ENCODE results near the gene NOX5. TPM values are rescaled to one million over a fixed set of nuclear protein-coding genes. Genes with fewer than 3 reads are reported as not detected.

Gene NOX5
- total and polyA plus RNA-seq, 2 of the 4 experiments (the other 2 are of a cell fraction) = 0.07 TPM; not detected in 1

- Histone ChIP-seq H2BK15ac (ENCODE audit: low read depth, low read length) (no peak overlapping the region), H3K4me3 (ENCODE audit: insufficient read depth, low read depth, low read length) (no peak overlapping the region), H2BK20ac (ENCODE audit: low read depth, low read length) (no peak overlapping the region), H3K9me1 (ENCODE audit: insufficient read depth, low read length) (no peaks in the 10 kb centered on the region), H4K5ac (ENCODE audit: low read depth, low read length) (no peak overlapping the region), H3K79me1 (ENCODE audit: low read depth in 1 of 2, low read length in 2 of 2) (no peaks in the 10 kb centered on the region), H2AFZ (replicated peaks; ENCODE audit: low read length, poor library complexity) (no peak overlapping the region), H4K20me1 (ENCODE audit: insufficient read depth, low read length) (no peaks in the 10 kb centered on the region), H3K23ac (ENCODE audit: low read depth, low read length) (no peak overlapping the region), H3K14ac (replicated peaks; ENCODE audit: low read depth, low read length) (no peak overlapping the region), H3K27ac (ENCODE audit: insufficient read depth, low read length) (no peak overlapping the region), H4K8ac (ENCODE audit: low read depth in 2 of 2, low read length in 2 of 2) (no peak overlapping the region), H3K9me3 (ENCODE audit: control insufficient read depth, insufficient read depth, low read length) (no peaks in the 10 kb centered on the region), H3K18ac (ENCODE audit: low read depth, low read length) (no peak overlapping the region), H3K4ac (ENCODE audit: low read depth, low read length) (no peak overlapping the region), H2BK120ac (ENCODE audit: low read depth, low read length) (no peak overlapping the region), H2AK5ac (ENCODE audit: low read depth, low read length) (no peak overlapping the region), H2BK5ac (ENCODE audit: low read depth, low read length, poor library complexity, severe bottlenecking) (no peak overlapping the region), H3K4me1 (ENCODE audit: control insufficient read depth, insufficient read depth, low read length) (no peaks in the 10 kb centered on the region), H2AK9ac (replicated peaks; ENCODE audit: low read depth, low read length, poor library complexity) (no peak overlapping the region), H4K91ac (ENCODE audit: insufficient read depth, low read depth, low read length) (no peak overlapping the region), H3K56ac (ENCODE audit: extremely low read depth, insufficient read depth, low read length) (no peak overlapping the region), H3K9ac (ENCODE audit: low read depth, low read length) (no peak overlapping the region), H3K4me2 (ENCODE audit: low read depth, low read length) (no peak overlapping the region), H3K27me3 (ENCODE audit: control insufficient read depth, insufficient read depth, low read length) (peaks cover 30% of the 10 kb centered on the region), H3K36me3 (ENCODE audit: control insufficient read depth, insufficient read depth, low read length) (no peaks in the 10 kb centered on the region)
- WGBS, 2 experiments (ENCODE audit: extremely low coverage in 2 of 2, insufficient read length in 1 of 2) = no CpG with 5 or more reads among the region's 4 CpGs
- intact Hi-C loops (cut with micrococcal nuclease) (no loop called here), in situ Hi-C loops (cut with MboI; ENCODE audit: low sequenced_read_pairs) (no loop called here), dilution Hi-C loops (cut with HindIII; ENCODE audit: low sequenced_read_pairs, unreplicated experiment) (no loop called here)
- ATAC-seq (ENCODE audit: low read depth) (no peak), DNase-seq (no peak)
- ChIA-PET POLR2A (ENCODE audit: unreplicated experiment) (interaction anchor here (0.5 kb wide), 1 partner anchor 313 kb away, joined by 3 read pairs; no protein-coding TSS in a partner anchor), CTCF (no interaction called here)
- no TSS peak for BruUV-seq (replicated peaks)
- TF ChIP-seq SMC3 (IDR thresholded peaks at IDR 0.05; ENCODE audit: low read depth, low read length) (no peak), RFX5 (IDR thresholded peaks at IDR 0.05; ENCODE audit: low read depth, low read length) (no peak), CHD1 (IDR thresholded peaks at IDR 0.05; ENCODE audit: low read depth, low read length) (no peak), CTCF (conservative IDR thresholded peaks at IDR 0.05; ENCODE audit: low read depth, low read length) (no peak), RCOR1 (IDR thresholded peaks at IDR 0.05; ENCODE audit: insufficient replicate concordance, low read length) (no peak), ELK1 (IDR thresholded peaks at IDR 0.05; ENCODE audit: borderline replicate concordance, low read depth, low read length) (no peak), MAFK (IDR thresholded peaks at IDR 0.05; ENCODE audit: low read depth, low read length) (no peak), POLR2A (IDR thresholded peaks at IDR 0.05; ENCODE audit: low read depth, low read length) (no peak), RAD21 (IDR thresholded peaks at IDR 0.05; ENCODE audit: low read length) (no peak)
Observed at GRCh38 chr15:69000725-69001503, 13.6 kb upstream of the NOX5 start.
